Coronary artery (tissue), 2 donors: ENCODE results near the gene ZNF384.
A peak's percentile ranks its signal among the peaks of the same experiment; 100 is the strongest.

Source experiments
- DNase-seq: peaks from one replicate; pipeline ENCODE4 v3.0.0-alpha.2; 2017; ENCODE audit warnings: low spot score
- H3K27ac ChIP-seq, 2 donors: fragments of 200-600 bp; sonication (generic); one replicate each; pipeline ENCODE4 v1.5.1; 2016 to 2019
- H3K4me3 ChIP-seq: fragments of 200-600 bp; sonication (generic); 2 replicates; pipeline ENCODE4 v1.5.1; 2016; ENCODE audit warnings: mild to moderate bottlenecking, moderate library complexity
- CTCF ChIP-seq: fragments of 200-600 bp; sonication (generic); IDR thresholded peaks from one replicate; pipeline ENCODE4 v1.5.1; 2019; ENCODE audit warnings: antibody characterized with exemption

The ZNF384 gene

GRCh38 chr12:6703631-6704030, 14.5 kb upstream of the ZNF384 start:
- no peak for DNase-seq
- no peak overlapping the region for H3K4me3 ChIP-seq
- TF ChIP-seq CTCF, result no peak

GRCh38 chr12:6701078-6701768, 12.0 kb upstream of the ZNF384 start:
- Histone ChIP-seq H3K4me3 (peak overlapping the region; percentile 76), H3K27ac (no peak overlapping the region)
- DNase-seq, result no peak
- TF ChIP-seq CTCF, result no peak

More at GRCh38 chr12:6703631-6704030, 14.5 kb upstream of the ZNF384 start:
- H3K27ac ChIP-seq, result no peak overlapping the region

GRCh38 chr12:6700646-6701051, 11.5 kb upstream of the ZNF384 start, which contains the start of gene PIANP:
PIANP (minus strand) TSS chr12:6700815; CDS start chr12:6698061, 2,754 bp downstream.
- H3K27ac ChIP-seq, result peak within 1 kb of the TSS in 1 of 2 donors; percentile 39
- peak within 1 kb of the TSS; percentile 76 for H3K4me3 ChIP-seq
- TF ChIP-seq CTCF, result no peak
- no peak for DNase-seq

- H3K27ac ChIP-seq, result peak overlapping the region in 1 of 2 donors; percentile 39
- no peak for TF ChIP-seq CTCF
- H3K4me3 ChIP-seq, result peak overlapping the region; percentile 76
- no peak for DNase-seq
Observed at GRCh38 chr12:6699989-6700645, 10.9 kb upstream of the ZNF384 start.

- H3K27ac ChIP-seq, result no peak overlapping the region
- peak overlapping the region; percentile 76 for H3K4me3 ChIP-seq
- TF ChIP-seq CTCF, result no peak
- DNase-seq, result no peak
Observed at GRCh38 chr12:6699259-6699988, 10.2 kb upstream of the ZNF384 start.

- no peak for TF ChIP-seq CTCF
- no peak overlapping the region for H3K27ac ChIP-seq
- no peak for DNase-seq
- no peak overlapping the region for H3K4me3 ChIP-seq
Observed at GRCh38 chr12:6698352-6699046, 9.3 kb upstream of the ZNF384 start.
